ENCODE data around the gene TTC22.

Gene TTC22

DNA sequence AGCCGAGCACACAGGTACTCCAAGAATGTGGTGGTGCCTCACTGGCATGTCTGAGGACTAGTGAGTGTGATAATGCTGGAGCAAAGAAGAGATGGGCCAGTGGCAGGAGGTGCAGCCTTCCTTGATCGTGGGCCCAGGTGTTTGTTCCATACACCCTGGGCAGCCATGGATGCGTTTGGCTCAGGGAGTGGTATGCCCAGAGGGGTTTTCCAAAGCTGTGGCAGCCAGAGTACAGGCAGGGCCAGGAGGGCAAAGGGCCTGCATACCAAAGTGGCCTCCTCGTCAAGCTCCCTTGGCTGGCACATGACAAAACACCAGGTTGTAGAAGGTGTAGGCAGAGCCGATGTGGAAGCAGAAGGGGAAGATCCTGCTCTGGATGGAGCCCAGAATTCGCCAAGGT is 55.8 kb downstream of the TTC22 start:
- DNase-seq: no peak

DNA sequence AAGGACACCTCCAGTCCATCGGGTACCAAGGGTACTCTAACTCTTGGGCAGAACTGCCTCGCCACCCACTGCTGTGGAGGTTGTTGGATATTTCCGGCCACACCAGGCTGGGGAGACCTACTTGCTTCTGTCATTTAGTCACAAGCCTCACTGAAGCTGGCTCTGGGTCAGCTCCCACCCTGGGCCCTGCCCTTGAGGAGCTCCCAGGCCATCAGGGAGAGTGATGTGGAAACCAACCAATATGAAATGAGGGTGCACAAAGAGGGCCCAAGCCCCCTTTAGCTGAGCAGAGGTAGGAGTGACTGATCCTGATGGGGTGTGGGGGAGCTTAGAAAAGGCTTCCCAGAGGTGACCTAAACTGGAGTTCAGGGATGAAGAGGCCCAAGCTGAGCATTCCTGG is 56.4 kb downstream of the TTC22 start:
- DNase-seq: no peak

DNA sequence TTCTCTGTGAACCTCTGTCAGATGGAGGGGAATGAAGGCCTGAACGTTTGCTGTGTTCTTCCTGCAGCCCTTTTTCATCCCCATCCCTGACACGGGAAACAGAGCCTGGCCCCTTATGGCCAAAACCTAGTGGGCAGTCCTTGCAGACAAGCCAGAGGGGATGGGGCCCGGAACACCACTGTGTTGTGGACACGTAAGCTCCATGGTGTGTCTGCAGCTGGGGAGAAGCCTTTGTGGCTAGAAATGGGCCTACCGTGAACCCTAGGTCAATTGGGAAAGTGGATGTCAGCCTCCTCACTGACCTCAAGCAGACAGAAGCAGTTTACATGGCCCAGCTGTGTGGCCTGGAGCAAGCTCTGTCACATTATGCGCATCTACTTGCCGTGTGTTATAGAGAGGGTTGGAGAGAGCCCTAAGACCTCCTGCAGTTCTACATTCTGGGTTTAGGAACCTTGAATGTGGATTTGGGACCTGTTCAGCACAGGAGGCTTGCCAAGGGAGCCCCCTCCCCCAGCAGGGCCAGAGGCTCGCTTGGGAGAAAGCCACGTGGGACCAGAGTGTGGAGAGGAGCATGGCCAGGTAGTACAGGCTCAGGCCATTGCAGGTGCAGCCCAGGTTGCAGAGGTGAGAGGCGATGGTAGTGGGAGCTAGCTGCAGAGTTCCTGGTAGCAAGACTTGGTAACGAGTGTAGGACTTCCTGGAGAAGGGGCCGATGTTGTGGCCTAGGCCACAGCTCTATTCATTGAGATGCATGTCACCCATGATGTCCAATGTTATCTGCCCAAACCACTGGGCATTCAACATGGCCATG is 57.5 kb downstream of the TTC22 start:
- DNase-seq: no peak

DNA sequence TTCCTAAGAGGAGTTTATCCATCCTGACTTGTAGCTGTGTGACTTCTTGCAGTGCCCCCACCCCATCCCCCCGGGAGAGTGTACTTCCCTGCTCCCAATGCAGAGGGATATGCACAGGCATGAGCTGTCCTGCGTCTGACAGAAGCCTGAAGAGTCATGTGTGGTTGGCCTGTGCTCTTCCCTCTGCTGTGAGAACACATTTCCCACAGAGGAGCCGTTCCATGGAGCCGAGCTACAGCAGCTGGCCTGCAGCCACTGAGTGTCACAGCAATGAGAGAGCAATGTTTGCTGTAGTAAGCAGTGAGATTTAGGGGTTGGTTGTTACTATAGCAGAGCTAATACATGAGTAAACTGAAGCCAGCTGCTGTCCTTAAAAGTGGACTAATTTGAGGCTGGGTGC is 58.8 kb downstream of the TTC22 start:
- no peak for DNase-seq

DNA sequence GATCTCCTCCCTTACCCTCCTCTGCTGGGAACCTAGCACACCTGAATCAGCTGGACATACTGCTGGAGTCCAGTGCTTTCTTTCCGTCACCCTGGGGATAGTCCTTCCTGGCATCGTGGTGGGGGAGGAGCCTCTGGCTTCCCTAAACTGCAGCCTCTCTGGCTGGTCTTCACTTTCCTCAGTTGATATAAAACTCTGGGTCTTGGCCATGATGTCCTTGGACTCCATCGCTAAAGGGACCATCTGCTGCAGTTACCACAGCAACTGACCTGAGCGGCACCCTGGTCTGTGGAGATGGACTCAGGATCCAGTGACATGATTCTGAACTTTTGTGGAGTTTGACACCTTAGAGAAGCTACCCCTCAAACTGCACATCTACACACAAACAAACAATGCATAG is 59.6 kb downstream of the TTC22 start:
- DNase-seq: no peak

DNA sequence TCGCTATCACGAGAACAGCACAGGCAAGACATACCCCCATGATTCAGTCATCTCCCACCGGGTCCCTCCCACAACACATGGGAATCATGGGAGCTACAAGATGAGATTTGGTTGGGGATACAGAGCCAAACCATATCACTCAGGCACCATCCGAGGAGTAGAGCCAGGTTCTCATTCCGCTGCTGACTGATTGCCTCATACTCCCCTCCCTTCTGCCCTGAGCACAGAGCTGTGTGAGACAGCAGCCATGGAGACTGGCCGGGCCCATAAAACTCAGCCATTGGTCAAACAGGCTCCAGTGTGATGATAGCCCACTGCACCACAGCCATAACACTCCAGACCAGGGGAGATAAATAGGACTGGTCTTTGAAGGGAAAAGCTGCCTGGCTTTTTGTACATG is 62.9 kb downstream of the TTC22 start:
- DNase-seq: no peak

DNA sequence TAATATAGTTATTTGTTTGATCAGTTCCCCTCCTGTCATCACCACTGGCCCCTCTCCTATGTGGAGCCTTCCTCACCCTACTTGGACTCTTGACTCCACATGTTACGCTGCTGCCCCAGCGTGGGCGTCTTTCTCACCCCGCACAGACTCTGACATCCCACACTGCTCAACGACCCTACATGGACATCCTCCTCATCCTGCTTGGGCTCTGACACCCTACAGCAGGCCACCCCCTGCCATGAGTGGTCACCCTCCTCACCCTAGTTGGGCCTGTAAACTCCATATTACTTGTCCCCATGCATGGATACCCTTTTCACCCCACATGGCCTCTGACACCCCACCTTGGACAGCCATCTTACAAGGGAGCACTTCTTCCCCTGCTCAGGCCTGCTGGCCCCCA is 64.4 kb downstream of the TTC22 start:
- DNase-seq: no peak

Measured in stimulated activated CD4-positive, alpha-beta T cell treated with anti-CD3 and anti-CD28 coated beads, Interleukin-15, amount 100 ng/mL, for 24 hours (primary cell).